DLD1 (cell line): ENCODE data around the gene SLC25A53.
"Not testable (repeated sequence)": the region's sequence is repeated elsewhere in the genome, so short reads cannot be mapped to it uniquely, and the experiment has no call there.

Experiments
- in situ Hi-C: cut with HindIII; loops from 2 replicates; pipeline ENCODE4 v1.10.0; 2017; ENCODE audit warnings: low sequenced_read_pairs

The SLC25A53 gene

DNA sequence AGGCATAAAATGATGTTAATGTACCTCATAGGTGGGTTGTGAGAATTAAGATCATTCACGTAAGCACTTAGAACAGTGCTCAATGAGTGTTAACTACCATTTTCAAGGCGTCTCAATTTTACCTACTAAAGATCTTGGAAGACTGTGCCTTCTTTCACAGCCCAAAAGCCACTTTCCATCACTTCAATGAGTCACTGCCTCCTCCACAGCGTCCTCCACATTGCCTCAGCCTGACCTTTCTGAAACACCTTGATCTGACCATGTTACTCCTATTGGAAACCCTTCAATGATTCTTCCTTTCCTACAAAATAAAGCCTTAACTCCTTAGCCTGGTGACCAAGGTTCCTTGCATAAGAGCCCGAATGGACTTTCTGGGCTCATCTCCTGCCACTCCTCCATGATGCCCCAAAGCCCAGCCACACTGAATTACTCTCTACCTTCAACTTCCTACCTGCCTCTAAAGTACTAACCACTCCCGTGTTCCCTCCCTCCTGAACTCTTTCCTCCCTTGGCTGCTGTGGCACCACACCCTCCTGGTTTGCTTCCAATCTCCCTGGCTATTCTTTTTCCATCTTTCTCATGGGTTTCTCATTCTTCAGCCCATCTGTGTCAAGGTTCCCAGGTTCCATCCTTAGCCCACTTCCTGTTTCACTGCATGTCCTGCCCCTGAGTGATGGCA, 22.1 kb downstream of the SLC25A53 start:
- in situ Hi-C loops, result no loop called here

DNA sequence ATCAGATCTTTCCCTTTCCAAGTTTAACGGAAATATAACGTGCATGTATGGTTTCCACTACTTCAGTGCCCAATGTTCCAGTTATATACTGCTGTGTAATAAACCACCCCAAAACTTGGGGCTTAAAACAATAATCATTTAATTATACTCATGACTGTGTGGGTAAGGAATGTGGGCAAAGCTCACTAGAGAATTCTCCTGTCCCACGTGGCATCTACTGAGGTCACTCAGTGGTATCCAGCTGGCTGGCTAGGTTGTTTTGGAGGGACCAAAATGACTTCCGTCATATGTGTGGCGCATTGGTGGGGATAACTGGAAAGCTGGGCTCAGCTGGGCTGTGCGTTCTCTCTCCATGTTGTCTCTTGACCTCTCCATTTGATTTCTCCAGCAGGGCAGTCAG, 26.0 kb downstream of the SLC25A53 start:
- in situ Hi-C loops, result no loop called here

DNA sequence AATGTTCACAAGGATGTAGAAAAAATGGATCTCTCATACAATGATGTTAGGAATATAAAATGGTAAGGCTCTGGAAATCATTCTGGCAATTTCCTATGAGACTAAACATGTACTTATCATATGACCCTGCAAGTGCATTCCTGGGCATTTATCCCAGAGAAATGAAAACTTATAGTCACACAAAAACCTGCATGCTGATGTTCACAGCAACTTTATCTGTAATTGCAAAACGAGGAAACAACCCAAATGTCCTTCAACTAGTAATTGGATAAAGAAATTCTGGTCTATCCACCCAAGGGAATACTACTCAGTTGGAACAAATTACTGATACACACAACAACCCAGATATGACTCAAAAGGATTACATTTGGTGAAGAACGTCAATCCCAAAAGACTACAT, 30.0 kb downstream of the SLC25A53 start:
- in situ Hi-C loops, result no loop called here

DNA sequence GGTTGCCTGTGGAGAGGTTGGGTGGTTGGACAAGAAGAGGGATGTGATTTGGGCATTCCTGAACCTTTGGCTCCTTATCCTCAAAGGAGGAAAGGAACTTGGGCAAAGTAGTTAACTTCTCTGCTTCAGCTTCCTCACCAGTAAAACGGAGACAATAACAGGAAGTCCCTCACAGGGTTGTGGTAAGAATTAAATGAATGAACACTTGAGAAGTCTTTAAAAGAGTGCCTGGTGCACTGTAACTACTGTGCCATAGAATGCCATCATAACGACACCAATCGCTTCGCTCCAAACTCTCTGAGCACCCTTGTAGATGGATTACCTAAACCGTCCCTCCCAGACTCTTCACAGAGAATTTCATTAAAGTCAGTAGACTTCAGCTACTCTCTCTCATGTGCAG, 34.0 kb downstream of the SLC25A53 start:
- in situ Hi-C loops, result no loop called here

DNA sequence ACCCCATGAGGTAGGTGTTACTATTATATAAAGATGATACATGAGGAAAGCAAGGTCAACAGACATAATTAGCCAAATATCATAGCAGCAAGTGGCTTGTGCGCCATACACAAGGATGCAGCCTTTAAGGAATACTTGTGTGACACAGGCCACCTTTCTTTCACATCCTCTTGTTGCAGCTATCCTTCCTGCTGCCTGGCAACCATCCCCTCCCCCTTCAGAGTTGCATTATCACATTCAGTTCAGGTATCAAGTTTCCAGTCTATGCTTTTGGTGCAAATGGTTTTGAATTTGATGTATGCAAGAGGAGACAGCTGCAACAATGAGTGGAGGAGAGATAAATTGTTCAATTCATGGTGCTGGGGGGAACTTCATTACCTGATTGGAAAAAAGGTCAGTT, 38.0 kb downstream of the SLC25A53 start:
- in situ Hi-C loops, result no loop called here

DNA sequence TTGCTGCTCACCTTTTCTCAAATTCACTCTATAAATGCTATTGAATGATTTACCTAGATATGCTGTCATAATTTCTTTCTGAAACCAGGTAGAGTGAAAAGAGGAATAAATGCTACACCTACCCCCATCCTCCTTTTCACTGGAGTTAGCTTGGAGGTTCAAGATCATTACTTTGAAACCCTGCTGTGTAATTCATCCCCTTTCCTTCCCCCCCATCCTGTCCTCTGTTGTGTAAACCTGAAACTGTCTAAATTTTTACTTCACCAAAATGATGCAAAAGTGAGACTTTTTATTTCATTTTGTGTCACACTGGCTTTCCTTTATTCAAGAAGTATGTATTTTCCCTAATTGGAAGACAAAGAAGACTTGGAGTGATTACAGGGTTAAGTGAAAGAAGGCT, 39.0 kb downstream of the SLC25A53 start:
- in situ Hi-C loops, result no loop called here

DNA sequence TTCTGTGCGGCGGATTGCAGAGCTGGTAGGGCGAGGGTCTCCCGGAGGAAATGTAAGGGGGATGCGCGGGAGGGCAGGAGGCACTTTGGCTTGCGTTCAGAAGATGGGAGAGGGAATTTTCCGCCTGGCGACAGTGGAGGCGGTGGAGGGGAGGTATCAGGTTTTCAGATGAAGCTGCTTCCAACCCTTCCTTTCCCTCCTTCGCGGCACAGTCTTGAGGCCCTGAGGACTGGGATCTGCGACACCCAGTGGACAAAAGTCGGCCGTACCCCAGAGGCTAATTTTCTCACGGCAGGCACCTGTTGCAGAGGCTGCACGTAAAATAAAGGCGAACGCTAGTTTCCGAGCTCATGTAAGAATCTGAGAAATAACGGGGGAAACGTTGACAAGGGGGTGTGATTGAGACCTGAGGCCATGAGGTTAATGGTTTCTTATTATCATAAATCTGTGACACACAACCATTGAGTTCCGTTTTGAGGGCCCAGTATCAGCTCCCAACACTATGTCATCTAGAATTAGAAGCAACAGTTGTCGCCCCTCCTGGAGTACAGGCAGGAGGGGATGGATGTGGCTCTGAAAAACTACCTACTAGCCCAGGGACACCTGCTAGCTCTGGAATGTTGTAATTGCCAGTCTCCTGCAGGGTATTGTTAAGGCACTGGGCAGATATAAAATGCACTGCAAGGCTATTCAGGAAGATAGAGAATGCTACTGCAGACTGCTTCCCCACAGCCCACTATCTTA, 43.4 kb downstream of the SLC25A53 start:
- in situ Hi-C loops, result no loop called here

DNA sequence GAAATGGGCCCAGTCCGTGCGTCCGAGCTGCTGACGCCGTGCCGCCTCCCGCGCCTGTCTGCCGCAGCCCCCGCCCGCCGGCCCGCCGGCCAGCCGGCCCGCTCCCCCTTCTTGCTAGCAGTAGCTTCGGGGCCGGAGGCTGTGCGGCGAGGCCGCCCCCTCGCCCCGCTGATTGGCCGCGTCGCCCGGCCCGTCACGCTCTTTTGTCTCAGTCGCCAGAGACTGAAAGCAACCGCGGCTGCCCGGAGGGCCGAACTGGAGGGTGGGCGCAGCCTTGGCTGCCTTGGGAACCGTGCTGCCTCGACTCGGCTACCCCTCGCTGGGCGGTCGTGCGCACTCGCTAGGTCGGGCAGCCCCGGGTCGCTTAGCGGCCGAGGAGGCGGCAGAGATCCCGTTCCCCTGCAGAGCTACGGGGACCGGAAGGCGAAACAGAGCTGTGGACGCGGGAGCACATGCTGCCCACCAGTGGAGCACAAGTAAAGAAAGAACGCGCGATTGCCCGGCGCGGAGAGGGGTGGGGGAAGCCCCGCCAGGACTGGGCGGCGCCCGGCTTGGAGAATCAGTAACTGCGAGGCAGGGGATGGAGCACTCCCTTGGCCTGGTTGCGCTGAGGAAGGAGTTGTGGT, 44.4 kb downstream of the SLC25A53 start, which contains the start of gene ZCCHC18:
ZCCHC18 (plus strand) TSS at position 198 of the 626 bp plus-strand sequence. CDS start 1,589 bp downstream, outside the sequence.
- in situ Hi-C loops, result no loop called here

DNA sequence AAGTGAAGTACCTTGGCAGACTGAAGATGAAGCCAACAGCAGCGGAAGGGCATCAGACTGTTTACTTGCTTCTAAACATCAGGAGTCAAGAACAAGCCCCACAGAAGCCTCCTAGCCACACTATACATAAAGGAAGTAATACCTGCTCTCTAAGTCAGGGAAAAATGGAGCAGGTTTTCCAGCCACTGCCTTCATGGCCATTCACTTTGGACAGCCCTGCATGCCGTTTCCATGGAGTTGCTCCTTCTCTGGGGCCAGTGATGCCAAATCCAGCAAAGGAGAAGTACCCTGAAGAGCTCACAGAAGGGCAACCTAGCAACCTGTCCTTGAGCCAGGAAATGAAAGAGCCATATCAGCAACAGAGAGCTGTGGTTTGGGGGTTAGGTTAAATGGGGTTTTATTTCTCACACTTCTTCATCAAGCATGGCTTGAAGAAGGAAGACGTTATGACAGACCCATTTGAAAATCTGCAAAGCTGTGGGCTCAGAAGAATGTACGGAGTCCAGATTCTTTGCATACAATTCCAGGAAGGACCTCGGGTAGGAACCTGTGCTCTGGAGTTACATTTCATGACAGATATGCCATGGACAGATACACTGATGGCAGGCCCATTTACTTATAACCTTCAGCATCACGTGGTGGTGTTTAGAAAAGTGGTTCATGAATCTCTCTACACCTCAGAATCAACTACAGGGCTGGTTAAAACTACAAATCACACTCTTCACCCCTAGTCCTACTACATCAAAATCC, 46.1 kb downstream of the SLC25A53 start:
- in situ Hi-C loops, result not testable (repeated sequence)

DNA sequence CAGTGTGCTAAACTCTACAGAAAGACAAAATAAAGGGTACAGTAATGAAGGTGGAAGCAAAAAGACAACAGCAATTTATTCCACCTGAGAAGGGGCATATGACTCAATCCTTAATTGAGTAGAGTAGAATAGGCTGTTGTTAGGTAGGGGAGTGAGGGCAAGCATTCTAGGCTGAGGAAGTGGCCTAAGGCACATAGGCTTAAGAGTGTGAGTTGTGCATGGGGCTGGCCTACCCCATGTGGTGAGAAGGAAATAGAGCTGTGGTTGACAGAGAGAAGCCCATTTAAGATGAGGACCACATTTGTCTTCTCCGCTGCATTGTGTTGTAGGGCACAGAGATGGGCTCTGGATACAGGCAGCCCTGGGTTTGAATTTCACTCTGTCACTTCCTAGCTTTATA, 47.9 kb downstream of the SLC25A53 start:
- in situ Hi-C loops, result no loop called here

DNA sequence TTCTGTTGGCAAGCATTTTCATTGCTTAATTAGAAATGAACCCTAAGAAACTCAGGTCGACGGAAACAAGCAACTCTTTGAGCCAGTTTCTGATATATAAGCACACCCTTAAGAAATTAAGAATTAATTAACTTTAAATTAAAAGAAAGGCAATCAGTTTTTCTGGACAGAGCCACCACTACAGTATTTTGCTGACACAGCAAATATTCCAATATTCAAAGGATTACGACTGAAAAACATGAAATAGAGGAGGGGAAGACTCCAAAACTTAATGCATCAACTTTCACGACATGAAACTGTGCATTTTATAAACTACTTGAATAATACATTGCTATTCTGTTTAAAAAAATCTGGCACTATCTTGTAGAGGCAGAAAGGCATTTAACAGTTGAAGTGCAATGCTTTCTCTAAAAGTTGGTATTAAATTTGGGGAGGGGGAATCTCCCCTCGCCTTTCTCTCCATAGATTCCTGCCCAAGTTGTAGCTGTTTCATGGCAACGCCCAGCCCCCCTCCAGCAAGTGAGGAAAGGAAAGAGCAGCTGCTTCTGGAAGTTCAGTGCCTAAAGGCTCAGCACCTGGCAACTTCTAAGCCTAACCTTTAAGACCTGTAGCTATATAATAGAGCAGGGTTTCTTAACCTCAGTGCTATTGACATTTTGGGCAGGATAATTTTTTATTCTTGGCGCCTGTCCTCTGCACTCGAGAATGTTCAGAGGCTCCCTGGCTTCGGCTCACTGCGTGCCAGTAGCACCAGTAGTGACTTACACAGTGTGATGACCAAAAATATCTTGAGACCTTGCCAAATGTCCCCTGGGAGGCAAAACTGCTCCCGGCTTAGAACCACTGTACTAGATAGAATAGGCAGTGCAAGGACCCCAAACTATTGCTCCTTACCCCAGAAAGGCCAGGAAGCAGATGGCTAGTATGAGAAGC, 51.2 kb downstream of the SLC25A53 start:
- in situ Hi-C loops, result no loop called here

DNA sequence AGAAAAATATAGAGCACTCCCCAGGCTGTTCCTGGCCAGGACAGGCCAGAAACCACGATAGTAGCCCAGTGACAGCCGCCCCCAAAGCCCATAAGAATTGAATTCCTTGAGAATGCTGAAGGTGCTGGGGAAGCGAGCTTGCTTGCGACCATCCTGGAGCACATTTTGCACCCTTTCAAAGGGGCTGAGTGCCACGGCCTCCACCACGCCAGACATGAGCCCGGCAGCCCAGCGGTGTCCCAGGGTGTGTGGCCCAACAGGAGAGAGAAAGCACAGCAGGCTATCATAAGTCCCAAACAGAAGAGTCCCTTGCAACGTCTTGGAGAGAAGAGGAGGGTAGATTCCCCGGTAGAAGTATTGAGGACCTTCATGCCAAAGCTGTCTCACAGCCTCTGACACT, 52.1 kb downstream of the SLC25A53 start:
- in situ Hi-C loops, result no loop called here

DNA sequence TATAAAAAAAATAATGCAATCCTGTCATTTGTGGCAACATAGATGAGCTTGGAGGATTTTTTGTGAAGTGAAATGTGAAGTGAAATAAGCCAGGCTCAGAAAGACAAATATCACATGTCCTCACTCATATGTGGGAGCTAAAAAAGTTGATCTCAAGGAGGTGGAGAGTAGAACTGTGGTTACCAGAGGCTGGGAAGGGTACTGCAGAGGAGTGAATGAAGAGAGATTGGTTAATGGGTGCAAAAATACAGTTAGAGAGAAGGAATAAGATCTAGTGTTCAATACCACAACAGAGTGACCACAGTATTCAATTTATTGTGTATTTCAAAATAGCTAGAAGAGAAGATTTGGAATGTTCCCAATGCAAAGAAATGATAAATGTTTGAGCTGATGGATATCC, 57.9 kb downstream of the SLC25A53 start:
- in situ Hi-C loops, result no loop called here

DNA sequence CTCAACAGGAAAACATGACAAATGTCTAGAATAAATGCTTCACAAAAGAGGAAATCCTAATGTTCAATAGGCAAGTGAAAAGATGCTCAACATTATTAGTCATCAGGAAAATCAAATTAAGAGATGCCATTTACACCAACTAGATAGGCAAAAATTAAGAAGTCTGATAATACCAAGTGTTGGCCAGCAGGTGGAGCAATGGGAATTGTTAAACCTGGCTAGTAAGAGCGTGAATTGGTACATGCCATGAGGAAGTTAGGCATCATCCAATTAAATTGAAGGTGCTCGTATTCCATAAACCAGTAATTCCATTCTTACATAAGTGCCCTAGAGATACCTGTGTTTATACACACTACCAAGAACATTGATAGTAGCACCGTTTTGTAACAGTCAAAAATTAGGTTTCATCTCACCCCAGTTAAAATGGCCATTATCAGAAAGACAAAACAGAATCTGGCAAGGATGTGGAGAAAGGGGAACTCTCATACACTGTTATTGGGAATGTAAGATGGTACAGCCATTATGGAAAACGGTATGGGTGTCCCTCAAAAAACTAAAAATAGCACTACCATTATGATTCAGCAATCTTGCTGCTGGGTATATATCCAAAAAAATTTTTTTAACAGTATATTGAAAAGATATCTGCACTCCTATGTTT, 58.5 kb downstream of the SLC25A53 start:
- in situ Hi-C loops, result no loop called here

DNA sequence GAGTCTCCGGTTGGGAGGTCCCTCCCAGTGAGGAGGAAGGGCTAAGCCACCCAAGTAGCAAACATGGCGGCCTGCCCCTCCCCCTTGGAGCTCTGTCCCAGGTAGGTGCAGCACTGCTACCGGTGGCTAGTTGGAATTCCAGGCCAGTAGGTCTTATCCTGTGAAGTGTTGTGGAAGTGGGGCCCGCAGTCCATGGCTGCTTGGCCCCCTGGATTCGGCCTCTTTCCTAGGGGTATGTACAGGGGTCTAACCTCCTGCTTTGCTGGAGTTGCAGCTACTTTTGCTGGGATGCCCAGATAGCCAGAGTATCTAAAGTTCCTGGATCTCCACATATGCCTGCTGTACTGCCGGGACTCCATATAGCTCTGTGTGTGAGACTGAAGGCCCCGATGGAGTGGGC, 70.9 kb downstream of the SLC25A53 start:
- in situ Hi-C loops, result no loop called here

DNA sequence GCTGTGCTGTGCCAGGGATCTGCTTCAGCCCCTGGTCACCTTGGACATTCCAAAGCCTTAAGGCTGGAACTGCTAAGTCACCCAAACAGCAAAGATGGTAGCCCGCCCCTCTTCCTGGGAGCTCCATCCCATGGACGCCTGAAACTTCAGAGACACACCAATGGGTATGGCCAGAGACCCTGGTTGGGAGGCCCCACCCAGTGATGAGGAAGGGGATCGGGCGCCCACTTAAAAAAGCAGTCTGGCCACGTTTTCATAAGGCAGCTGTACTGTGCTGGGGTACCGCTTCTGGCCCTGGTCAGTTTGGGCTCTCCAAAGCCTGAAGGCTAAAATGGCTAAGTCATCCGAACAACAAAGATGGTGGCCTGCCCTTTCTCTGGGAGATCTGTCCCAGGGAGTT, 71.3 kb downstream of the SLC25A53 start:
- in situ Hi-C loops, result no loop called here

DNA sequence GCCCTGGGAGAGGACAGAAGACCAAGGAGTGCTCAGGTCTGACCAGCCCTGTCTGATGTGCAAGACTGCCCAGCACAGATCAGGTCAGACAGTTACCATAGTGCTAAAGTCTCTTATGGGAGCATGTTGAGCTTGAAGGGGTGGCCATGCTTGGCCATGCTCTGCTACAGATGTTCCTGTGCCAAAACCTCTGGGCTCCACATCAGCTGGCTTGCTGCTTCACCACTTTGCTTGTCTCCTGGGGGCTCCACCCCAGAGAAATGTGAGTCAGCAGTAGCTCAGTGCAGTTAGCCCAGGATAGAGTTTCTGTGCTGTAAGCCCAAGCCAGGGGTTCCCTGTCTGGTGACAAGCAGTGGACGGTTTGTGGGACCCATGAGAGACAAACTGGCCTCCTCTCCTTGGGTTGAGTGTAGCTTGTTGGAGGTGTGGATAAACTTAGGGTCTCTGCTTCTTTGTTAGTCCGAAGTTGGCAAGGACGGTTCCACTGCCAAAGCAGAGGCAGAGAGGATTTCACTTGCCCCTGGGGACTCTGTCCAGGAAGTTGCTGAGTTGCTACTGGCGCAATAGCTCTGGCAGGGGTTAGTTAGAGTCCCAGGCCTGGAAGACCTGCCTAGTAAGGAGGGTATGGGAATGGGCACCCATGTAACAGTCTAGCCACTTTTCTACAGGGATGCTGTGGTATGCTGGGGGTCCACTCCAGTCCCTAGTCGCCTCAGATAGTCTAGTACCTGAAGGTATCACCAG, 72.1 kb downstream of the SLC25A53 start:
- in situ Hi-C loops, result no loop called here

DNA sequence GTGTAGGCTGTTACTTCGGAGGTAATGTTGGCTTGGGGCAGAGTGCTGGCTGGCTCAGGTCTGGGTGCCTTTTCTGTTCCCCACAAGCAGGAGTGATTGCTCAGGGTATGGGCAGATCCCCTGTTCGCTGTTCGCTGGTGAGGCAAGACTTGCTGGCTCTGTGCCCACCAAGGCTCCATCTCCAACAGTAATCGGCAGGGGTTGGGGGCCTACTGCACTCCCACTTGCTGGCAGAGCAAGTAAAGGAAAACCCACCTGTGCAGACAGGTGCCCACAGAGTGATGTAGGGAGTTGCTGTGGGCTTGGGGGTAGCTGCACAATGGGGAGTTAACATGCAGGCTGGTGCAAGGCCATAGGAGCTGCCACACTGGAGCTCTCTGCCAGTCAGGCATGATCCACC, 72.7 kb downstream of the SLC25A53 start:
- in situ Hi-C loops, result no loop called here

DNA sequence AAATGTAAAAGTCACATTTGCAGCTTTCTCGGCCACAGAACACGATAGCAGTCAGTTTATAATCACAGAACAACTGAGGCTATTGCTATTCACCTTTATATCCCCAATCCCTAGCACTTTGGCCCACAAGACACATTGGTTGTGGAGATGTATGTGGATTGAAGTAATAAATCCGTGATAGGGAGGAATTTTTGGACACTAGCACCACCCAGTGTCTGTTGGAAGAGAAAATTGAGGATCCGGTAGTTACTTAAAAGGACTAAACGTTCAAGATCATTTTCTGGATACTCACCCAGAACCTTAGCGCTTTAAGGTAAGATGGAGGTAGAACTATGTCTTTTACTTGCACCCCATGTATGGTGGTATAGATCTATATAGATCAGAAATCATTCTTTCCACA, 79.0 kb downstream of the SLC25A53 start:
- in situ Hi-C loops, result not testable (repeated sequence)
